K562 (cell line): ENCODE data around the gene AMBRA1. TPM values are rescaled to one million over a fixed set of nuclear protein-coding genes. Genes with fewer than 3 reads are reported as not detected.

Source experiments
- C11orf30 ChIP-seq: fragments of 450-650 bp; IDR thresholded peaks from 2 replicates; pipeline ENCODE4 v1.6.1; 2016; ENCODE audit warnings: low read depth, mild to moderate bottlenecking
- CBFA2T3 ChIP-seq: fragments of 450-650 bp; IDR thresholded peaks from 2 replicates; pipeline ENCODE4 v1.6.1; 2017
- DEAF1 ChIP-seq: fragments of 450-650 bp; formaldehyde crosslinking; IDR thresholded peaks from 2 replicates; pipeline ENCODE4 v1.4.0; 2020; ENCODE audit warnings: mild to moderate bottlenecking, moderate library complexity
- ESRRA ChIP-seq: fragments of 450-650 bp; IDR thresholded peaks from 2 replicates; pipeline ENCODE4 v1.6.1; 2014; ENCODE audit warnings: low read depth, mild to moderate bottlenecking, moderate library complexity, borderline replicate concordance
- KDM4B ChIP-seq, 2 experiments: fragments of 450-650 bp in 1 of 2; sonication (generic) in 1 of 2; IDR thresholded peaks; 2 replicates each; pipeline ENCODE4 v1.6.1; 2016 to 2017; ENCODE audit warnings: borderline replicate concordance in 2 of 2, antibody characterized with exemption in 1 of 2, low read depth in 1 of 2, mild to moderate bottlenecking in 1 of 2
- MAFF ChIP-seq: IDR thresholded peaks from 2 replicates; pipeline ENCODE4 v1.6.1; 2012; ENCODE audit warnings: low read length, improper control_type of control experiment
- MCM7 ChIP-seq, 2 experiments: fragments of 450-650 bp; IDR thresholded peaks; 2 replicates each; pipeline ENCODE4 v1.6.1; 2016 to 2018
- PHF20 ChIP-seq: fragments of 450-650 bp; IDR thresholded peaks from 2 replicates; pipeline ENCODE4 v1.6.1; 2018; ENCODE audit not compliant: partially characterized antibody
- RFX1 ChIP-seq: fragments of 450-650 bp; IDR thresholded peaks from 2 replicates; pipeline ENCODE4 v1.6.1; 2016; ENCODE audit warnings: mild to moderate bottlenecking, moderate library complexity
- RHOXF2B ChIP-seq: fragments of 250-450 bp; sonication (Bioruptor Pico); conservative IDR thresholded peaks from 2 replicates; pipeline ENCODE4 v1.5.1; 2021
- TCF3 ChIP-seq: sonication (generic); formaldehyde crosslinking; IDR thresholded peaks from 2 replicates; pipeline ENCODE4 v1.4.0; 2020; ENCODE audit warnings: mild to moderate bottlenecking, missing genetic modification reagents
- ZBTB9 ChIP-seq: fragments of 450-650 bp; formaldehyde crosslinking; IDR thresholded peaks from 2 replicates; pipeline ENCODE4 v1.4.0; 2020; ENCODE audit warnings: mild to moderate bottlenecking, moderate library complexity
- polyA plus RNA-seq, 8 experiments: library from polyadenylated mRNA; depleted of rRNA in 4 of 8; stranded (reverse) in 5 of 8; unstranded in 3 of 8; fragments of >200 nt; fragmentation: Nextera tagmentation in 2 of 8; fragmentation: Illumina TruSeq in 1 of 8; extraction: Ambion mirVana in 2 of 8; extraction: Trizol in 1 of 8; gene quantifications; 2 replicates each; pipeline versions ENCODE4 v1.2.1 to v1.2.3, GENCODE V29; 2011 to 2014; ENCODE audit warnings: inconsistent platforms in 1 of 8, missing spikeins in 1 of 8
- total RNA-seq, 7 experiments: library from RNA; depleted of rRNA in 6 of 7; stranded (reverse); fragments of >200 nt in 6 of 7; fragmentation: Illumina TruSeq in 2 of 7; extraction: Trizol in 2 of 7; gene quantifications; 2 replicates each; pipeline versions ENCODE4 v1.2.1 to v1.2.3, GENCODE V29; 2011 to 2021; ENCODE audit warnings: low replicate concordance in 1 of 7
- TF ChIP-seq, protein P1 (sequence below): IDR thresholded peaks from 3 replicates; pipeline ENCODE4 v1.6.1; 2011; ENCODE audit warnings: borderline replicate concordance, mild to moderate bottlenecking; ENCODE audit not compliant: insufficient read length, insufficient read depth
- TF ChIP-seq, protein P2 (sequence below): fragments of 450-650 bp; IDR thresholded peaks from 2 replicates; pipeline ENCODE4 v1.6.1; 2016; ENCODE audit warnings: low read depth

The AMBRA1 gene
- total and polyA plus RNA-seq, 9 of the 15 experiments (the other 6 are each of a cell fraction or from before 2014, with no cell fraction given): 0.15 to 24.5 (median 13.0) TPM

- TF ChIP-seq PHF20 (no peak), KDM4B (IDR thresholded peaks at IDR 0.05; ENCODE audit: borderline replicate concordance in 2 of 2, low read depth in 1 of 2) (no peak), TCF3 (CRISPR knock-in tag) (peak; percentile 29), DEAF1 (CRISPR knock-in tag) (no peak), MCM7 (IDR thresholded peaks at IDR 0.05) (no peak), C11orf30 (no peak), RHOXF2B (no peak), MAFF (no peak), ZBTB9 (CRISPR knock-in tag) (no peak), RFX1 (no peak), CBFA2T3 (peak; percentile 74), ESRRA (no peak)
- TF ChIP-seq, protein P1, sequence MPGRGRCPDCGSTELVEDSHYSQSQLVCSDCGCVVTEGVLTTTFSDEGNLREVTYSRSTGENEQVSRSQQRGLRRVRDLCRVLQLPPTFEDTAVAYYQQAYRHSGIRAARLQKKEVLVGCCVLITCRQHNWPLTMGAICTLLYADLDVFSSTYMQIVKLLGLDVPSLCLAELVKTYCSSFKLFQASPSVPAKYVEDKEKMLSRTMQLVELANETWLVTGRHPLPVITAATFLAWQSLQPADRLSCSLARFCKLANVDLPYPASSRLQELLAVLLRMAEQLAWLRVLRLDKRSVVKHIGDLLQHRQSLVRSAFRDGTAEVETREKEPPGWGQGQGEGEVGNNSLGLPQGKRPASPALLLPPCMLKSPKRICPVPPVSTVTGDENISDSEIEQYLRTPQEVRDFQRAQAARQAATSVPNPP: no peak
- TF ChIP-seq, protein P2, sequence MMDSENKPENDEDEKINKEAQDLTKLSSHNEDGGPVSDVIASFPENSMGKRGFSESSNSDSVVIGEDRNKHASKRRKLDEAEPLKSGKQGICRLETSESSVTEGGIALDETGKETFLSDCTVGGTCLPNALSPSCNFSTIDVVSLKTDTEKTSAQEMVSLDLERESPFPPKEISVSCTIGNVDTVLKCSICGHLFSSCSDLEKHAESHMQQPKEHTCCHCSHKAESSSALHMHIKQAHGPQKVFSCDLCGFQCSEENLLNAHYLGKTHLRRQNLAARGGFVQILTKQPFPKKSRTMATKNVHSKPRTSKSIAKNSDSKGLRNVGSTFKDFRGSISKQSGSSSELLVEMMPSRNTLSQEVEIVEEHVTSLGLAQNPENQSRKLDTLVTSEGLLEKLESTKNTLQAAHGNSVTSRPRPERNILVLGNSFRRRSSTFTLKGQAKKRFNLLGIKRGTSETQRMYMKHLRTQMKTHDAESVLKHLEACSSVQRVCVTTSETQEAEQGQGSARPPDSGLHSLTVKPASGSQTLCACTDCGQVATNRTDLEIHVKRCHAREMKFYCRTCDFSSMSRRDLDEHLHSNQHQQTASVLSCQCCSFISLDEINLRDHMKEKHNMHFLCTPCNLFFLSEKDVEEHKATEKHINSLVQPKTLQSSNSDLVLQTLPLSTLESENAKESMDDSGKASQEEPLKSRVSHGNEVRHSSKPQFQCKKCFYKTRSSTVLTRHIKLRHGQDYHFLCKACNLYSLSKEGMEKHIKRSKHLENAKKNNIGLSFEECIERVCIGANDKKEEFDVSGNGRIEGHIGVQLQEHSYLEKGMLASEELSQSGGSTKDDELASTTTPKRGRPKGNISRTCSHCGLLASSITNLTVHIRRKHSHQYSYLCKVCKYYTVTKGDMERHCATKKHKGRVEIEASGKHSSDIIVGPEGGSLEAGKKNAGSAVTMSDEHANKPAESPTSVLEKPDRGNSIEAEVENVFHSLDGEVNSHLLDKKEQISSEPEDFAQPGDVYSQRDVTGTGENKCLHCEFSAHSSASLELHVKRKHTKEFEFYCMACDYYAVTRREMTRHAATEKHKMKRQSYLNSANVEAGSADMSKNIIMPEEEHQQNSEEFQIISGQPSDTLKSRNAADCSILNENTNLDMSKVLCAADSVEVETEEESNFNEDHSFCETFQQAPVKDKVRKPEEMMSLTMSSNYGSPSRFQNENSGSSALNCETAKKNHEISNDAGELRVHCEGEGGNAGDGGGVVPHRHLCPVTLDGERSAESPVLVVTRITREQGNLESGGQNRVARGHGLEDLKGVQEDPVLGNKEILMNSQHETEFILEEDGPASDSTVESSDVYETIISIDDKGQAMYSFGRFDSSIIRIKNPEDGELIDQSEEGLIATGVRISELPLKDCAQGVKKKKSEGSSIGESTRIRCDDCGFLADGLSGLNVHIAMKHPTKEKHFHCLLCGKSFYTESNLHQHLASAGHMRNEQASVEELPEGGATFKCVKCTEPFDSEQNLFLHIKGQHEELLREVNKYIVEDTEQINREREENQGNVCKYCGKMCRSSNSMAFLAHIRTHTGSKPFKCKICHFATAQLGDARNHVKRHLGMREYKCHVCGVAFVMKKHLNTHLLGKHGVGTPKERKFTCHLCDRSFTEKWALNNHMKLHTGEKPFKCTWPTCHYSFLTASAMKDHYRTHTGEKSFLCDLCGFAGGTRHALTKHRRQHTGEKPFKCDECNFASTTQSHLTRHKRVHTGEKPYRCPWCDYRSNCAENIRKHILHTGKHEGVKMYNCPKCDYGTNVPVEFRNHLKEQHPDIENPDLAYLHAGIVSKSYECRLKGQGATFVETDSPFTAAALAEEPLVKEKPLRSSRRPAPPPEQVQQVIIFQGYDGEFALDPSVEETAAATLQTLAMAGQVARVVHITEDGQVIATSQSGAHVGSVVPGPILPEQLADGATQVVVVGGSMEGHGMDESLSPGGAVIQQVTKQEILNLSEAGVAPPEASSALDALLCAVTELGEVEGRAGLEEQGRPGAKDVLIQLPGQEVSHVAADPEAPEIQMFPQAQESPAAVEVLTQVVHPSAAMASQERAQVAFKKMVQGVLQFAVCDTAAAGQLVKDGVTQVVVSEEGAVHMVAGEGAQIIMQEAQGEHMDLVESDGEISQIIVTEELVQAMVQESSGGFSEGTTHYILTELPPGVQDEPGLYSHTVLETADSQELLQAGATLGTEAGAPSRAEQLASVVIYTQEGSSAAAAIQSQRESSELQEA: no peak
Observed at GRCh38 chr11:46543564-46543963, 50.3 kb downstream of the AMBRA1 start (continued).
